RKO (cell line): ENCODE data around the gene CLASRP.
A peak's percentile ranks its signal among the peaks of the same experiment; 100 is the strongest.

Source experiments
- DNase-seq: peaks from one replicate; pipeline ENCODE4 v3.0.0-alpha.2; 2016; ENCODE audit warnings: low spot score

The CLASRP gene

DNA sequence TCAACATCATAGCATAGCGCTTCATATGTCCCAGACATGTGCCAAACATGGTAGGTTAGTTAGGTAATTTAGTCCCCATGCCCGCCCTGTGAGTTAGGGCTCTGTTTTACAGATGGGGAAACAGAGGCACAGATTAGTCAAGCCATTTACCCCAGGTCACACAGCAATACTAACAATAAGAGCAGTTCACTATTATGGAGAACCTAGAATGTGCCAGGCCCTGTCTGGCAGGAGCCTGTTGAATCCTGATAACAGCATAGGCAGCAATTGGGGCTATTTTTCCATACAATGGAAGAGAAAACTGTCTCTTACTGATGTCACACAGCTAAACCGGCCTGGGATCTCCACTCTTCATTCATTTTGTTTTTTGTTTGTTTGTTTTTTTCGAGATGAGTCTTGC, 47.6 kb downstream of the CLASRP start:
- no peak for DNase-seq

DNA sequence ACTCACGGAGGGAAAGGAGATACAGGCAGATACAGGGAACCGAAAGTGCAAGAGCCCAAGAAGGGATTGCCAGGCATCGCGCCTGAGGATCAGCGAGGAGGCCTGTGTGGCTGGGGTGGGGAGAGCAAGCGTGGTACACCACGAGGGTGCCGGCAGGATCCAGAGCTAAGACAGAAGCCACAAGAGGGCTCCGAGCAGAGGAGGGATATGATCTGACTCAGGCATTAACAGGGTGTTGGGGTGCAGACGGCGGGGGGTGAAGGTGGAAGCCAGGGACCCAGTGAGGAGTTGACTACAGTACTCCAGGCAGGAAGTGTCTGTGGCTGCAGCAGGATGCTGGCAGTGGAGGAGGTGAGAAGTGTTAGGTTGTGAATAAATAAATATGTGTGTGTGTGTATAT, 48.7 kb downstream of the CLASRP start:
- DNase-seq: no peak

DNA sequence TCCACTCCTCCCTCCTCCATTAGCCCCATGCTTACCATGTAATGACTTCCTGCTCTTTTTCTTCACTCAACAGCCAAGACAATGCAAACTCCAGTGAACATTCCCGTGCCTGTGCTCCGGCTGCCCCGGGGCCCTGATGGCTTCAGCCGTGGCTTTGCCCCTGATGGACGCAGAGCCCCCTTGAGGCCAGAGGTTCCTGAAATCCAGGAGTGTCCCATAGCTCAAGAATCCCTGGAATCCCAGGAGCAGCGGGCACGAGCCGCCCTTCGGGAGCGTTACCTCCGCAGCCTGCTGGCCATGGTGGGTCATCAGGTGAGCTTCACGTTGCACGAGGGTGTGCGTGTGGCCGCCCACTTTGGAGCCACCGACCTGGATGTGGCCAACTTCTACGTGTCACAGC, 51.2 kb downstream of the CLASRP start:
- DNase-seq: no peak

DNA sequence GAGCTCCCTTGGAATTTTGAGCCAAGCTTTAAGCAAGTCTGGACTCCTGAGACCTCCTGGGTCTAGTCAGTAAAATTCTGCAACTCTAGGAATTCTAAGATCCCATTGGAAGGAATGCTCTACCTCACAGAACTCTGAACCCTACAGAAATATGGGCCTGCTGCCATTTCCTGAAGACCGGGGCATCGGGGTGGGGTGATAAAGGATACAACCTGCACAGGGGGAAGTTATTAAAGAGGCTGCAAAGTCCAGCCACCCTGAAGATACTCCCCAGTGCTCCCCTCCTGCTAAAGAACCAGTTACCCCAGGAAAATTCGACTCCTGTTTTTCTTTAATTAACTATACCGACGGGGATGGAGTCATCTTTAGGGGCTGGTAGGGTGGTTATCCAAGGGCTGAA, 51.8 kb downstream of the CLASRP start:
- no peak for DNase-seq

DNA sequence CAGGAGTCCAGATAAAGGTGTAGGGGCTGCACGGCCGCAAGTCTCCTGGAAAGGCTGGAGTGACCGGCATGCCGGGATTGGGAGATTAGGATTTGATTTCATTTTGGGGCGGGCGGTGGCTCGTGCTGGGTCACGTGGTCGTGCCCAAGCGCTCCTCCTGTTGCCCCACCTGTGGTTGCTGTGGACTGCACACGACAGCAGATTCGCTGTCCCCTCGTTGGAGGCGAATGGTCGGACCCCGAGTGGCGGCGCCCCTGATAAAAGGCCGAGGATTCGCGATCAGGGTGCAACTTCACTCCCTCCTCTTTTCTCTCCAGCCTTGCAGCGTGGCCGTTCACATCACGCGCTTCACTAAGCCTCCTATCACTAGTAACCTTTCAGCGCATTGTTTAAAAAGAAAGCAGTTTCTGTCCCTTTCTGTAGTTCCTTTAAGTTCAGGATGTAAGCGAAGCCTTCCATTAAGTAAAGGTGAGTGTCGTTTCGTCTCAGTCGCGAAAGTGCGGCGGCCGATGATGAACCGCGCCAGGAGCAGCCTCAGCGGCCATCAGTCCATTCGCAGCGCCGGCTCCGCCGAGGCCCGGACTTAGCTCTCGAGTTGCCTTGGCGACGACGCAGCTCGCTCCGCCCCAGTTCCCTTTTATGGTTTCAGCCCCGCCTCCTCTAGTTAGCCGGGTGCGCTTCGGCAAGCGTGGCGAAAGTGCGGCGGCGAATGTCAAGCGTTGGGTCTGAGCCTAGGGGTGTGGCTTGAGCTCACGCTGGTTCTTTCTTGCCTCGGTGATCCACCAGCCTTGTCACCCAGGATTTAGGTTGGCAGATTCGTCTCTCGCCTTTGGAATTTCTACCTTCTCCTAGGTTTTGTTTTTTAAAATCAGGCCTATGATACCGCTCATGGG, 52.4 kb downstream of the CLASRP start:
- peak; percentile 98 for DNase-seq

DNA sequence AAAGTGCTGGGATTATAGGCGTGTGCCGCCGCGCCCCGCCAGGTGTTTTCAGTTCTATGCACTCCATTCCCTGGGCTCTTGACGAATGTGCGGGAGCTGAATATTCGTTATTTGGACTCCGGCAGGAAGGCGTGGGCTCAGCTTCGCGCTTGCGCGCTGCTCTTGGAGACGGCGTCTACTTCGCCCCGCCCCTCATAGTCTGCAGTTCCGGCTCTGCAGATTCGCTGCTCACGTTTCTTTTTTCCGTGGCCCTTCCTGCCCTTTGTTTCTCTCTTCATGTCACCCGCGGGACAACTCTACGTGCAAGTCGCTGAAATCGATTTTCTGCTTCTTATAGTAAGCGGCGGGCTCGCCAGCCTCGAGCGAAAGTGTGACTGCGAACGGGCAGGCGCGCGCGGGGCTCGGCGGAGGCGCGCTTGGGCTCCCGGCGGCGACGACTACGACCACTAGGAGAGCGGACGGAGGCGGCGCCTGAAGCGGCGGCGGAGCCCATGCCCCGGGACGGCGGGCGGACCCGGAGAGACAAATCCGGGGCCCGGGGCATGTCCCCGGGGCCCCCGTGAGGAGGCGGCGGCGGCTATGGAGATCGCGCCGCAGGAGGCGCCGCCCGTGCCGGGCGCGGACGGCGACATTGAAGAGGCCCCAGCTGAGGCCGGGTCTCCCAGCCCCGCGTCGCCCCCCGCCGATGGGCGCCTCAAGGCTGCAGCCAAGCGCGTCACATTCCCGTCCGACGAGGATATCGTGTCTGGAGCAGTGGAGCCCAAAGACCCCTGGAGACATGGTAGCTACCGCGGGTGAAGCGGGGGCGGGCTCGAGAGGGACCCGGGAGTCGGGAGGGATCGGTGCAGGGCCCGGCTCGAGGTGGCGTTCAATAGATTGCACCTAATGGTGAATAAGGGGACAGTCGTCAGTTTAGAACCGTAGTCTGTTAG, 54.2 kb downstream of the CLASRP start, which contains the start of gene PPP1R37:
Gene PPP1R37 (plus strand): TSS at position 433 of the 932 bp plus-strand sequence. CDS start 147 bp downstream, at position 580.
- DNase-seq: peak; percentile 99

DNA sequence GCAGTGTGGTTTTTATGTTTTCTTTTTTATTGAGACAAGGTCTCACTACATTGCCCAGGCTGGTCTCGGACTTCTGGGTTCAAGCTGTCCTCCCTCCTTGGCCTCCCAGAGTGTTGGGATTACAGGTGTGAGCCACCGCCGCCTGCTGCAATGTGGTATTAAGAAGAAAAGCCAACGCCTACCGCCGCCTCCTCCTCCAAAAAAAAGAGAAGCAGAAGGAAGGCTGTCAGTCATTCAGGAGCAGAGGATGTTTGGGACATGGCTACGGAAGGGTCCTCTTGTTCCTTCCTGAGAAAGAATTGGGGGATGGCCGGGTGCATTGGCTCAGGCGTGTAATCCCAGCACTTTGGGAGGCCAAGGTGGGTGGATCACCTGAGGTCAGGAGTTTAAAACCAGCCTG, 55.3 kb downstream of the CLASRP start:
- DNase-seq: no peak

DNA sequence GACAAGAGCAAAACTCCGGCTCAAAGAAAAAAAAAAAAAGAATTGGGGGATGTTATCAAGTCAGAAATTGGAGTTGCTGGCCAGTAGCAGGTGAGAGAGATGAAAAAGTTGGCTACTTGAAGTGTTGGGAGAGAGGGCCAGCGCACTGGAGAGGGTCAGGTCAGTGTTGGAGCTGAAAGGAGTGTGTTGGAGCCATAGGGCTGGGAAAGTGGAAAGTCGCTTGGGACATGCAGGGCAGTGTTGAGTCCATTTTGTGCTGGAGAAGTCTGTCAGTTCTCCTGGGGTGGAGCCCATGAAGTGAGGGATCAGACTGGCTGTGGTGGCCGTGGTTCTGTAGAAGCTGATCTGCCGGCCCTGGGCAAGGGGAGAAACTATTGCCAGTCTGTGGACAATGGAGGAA, 55.9 kb downstream of the CLASRP start:
- DNase-seq: no peak

DNA sequence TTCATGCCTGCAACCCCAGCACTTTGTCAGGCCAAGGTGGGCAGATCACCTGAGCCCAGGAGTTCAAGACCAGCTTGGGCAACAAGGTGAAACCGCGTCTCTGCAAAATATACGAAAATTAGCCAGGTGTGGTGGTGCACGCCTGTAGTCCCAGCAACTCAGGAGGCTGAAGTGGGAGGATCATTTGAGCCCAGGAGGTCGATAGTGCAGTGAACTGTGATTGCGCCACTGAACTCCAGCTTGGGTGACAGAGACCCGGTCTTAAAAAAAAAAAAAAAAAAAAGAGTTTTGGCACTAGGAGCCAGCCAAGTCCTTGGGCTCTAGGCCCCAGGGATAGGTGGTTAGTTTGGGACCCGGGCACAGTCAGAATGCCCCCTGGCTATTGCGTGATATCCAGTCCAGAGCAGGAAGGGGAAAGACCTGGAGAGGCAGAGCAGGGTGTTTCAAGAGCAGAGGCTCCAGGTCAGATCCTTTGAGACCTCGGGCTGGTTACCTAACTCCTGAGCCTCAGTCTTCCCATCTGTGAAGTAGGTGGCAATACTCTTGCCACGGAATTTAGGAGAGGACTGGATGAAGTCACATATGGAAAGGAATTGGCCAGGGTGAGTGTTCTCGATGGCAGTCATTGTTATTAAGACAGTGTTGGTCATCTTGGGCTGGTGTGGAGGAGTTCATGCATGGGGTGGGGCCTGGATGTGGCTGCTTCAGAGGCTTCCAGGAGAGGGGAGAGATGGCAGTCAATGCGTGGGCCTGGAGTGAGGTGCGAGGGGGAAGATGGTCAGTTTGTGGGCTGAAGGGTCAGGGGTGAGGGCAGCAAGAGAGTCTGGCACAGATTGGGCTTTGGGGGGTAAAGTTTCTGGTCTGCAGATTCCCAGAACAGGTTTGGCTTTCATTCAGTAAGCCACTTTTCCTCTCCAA, 56.9 kb downstream of the CLASRP start:
- no peak for DNase-seq

DNA sequence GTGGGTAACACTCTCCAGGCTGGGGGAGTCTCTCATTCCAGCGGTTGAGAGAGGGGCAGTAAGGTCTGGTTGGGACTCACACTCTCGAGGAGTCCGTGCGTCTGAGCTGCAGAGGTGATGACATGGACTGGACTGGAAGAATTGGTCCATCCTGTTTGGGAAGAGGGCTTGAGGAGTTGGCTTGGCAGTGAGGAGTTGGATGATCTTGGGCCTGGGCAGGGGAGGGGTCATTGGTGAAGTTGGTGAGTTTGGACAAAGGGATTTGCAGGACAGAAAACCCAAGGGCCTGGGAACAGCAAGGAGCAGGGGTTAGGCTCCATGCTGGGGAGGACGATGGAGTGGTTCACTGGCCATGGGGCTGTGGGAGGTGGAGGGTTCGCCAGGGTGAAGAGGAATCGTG, 57.9 kb downstream of the CLASRP start:
- no peak for DNase-seq

DNA sequence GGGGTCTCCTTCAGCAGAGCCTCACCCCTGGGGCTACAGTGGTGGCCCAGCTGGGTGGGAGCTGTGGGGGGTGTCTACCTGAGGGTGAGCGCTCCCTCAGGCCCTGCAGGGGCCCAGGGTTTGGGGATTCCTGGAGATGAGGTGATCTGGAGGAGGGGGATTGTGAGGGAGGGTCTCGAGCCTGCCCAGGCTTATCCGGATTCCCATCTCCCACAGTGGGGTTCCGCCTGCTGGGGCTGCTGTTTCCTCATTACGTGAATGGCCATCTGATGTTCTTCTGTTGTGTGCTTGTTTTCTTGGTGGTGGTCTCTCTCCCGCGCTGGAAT, 58.6 kb downstream of the CLASRP start:
- DNase-seq: no peak

DNA sequence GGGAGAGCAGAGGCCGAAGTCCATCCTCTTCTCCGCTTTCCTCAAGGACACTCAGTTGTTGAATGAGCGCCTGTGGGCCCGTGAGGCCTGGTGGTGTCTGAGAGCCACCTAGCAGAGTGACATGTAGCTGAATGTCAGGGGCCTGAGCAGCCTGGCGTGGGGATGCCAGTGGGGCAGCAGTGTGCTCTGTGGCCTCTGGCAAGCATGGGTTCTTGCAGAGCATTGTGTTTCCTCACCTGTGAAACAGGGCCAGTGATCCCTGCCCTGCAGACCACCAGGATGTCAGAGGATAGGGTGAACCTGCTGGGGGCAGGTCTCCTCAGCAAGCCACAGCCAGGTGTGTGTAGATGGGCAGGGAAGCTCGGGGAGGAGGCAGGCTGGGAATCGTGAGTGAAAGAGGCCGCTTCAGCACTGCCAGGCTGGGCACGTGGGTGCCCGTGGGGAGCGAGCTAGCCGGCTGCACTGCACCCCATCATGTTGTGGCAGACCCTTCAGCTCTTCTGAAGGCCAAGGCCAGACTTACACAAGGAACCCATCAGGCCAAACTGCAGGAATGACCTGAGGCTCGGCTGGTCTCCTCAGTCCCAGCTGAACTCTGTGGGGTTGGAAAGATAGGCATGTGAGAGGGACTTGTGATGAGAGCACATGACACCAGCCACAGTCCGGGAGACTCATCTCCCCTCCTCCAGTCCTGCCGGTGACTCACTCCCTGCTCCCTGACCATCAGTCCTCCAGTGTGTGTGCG, 59.1 kb downstream of the CLASRP start:
- DNase-seq: peak; percentile 86

DNA sequence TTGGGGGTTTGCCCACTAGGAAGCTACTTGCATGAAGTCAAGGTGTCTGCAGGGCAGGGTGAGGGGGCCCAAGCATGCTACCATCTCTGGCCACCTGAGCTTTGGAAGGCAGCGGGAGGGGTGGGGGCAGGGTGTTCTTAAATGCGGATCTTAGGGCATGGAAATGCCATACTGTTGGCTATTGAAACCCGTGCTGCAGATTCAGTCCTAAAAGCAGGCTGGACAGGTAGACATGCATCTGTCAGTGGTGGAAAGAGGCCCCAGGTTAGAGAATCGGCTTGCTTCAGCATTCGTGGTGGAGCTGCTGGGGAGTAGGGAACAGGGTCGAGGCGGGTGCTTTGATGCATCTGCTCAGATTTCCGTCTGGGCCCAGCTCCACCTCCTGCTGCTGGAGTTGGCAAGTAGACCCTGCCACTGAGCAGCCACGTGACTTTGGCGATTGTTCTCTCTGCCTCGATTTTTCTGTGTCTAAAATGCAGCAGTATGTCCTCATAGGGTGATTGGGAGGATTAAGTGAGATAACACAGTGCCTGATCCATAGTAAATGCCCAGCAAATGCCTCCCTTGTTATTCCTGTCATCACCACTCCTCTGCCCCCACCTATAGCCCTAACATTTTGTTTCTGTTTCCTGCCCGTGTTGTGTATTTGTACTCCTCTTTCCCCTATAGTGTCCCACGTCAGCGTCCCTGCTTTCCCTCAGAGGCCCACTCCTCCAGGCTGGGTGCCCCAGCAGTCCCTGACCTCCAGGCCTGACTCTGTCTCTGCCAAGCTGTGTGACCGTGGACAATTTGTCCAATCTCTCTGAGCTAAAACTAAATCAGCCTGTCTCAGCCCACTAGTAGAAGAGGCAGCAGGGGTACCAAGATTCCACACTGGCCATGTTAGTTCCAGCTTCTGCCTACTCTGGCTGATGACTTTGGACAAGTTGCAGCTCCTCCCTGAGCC, 59.9 kb downstream of the CLASRP start:
- no peak for DNase-seq

DNA sequence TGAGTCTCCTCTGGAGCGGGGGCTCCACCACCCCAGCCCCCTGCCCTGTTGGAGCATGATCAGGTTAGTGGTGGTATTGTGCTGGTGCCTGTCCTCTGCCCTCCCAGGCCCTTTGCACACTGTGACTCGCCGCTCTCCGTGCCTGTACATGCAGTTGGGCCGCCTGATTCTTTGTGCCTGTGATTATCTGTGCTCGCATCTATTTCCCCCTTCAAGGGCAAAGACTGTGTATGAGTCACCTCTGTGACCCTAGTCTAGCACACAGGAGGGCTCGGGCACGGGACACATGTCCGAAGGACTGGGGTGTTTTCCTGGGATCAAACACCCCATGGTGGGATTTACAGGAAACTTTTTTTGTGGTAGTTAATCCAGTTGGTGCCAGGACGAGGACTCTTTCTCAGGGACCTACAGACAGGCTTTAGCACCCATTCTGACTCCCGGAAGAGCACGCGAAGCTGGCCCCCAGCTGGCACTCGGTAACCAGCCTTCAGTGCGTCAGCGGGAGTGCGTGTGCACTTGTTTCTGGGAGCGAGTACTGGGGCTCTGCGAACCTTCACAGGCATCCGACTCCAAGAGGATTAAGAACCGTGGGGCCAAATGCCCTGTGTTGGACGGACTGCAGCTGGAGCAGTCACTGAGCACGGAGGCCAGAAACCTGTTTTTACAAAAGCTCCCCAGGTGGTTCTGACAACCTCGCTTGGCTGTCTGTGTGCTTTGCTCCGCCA, 60.8 kb downstream of the CLASRP start:
- DNase-seq: no peak

DNA sequence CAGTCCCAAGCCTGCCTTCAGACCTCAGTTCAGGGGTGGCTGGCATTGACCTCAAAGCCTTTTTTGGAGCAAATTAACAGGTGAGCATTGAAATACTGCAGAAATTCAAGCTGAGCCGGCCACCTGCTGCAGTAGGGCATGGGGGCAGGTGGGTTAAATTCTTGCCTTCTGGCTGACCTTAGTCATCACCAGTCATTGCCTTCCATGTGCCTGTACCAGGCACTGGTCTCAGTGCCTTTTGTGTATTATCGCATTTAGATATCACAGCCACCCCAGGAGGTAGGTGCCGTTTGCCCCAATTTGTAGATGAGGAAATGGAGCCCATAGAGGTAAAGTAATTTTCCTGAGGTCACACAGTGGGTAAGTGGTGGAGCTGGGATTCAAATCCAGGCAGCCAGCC, 61.4 kb downstream of the CLASRP start:
- DNase-seq: no peak

DNA sequence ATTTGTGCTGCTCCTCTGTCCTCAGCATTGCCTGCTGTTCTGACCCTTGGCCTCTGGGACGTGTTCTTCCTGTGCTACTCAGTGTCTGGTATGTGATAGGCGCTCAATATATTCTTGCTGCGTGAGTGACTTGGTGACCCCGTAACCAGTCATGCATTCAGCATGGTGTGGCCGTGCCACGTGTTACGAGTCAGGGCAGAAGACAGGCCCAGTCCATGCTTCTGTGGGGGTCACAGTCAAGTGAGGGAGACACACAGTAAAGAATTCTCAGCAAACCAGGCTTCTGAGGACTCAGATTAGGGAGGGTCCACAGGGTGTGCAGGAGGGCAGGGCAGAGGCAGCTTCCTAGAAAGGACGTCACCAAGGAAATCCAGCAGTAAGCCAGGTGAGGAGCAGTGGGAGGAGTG, 62.0 kb downstream of the CLASRP start:
- DNase-seq: no peak

DNA sequence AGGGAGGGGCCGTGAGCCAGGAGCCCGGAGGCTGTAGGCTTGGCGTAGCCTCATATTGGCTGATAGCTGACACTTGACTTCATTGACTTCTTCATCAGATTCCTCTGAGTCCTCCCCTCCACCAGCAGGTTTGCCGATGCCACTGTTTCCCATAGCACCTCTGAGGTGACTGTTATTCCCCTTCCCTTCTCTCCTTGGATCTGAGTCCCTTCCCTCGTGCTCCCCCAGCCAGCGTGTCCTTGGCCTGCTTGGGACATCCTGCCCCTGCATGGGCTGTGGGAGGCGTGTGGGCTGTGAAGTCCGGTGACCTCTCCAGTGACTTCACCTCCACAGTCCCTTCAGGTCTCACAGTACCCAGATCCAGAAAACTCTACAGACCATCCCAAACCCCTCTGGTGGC, 63.0 kb downstream of the CLASRP start:
- no peak for DNase-seq

DNA sequence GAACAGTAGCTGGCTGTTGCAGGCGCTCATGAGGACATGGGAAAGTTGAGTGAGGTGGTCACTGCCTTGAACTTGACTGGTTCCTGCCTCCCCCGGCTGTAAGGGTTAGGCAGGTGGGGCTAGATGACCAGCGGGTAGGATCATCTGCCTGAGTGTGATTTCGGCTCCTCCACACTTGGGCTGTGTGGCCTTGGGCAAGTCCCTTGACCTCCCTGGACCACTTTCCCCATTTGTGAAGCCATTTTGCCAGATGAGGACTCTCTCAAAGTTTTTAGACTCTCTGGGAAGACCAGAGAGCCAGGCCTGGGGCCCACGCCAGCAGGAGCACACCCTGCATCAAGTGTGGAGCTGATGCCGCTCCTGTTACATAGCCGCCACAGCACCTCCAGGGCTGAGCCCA, 63.6 kb downstream of the CLASRP start:
- no peak for DNase-seq

DNA sequence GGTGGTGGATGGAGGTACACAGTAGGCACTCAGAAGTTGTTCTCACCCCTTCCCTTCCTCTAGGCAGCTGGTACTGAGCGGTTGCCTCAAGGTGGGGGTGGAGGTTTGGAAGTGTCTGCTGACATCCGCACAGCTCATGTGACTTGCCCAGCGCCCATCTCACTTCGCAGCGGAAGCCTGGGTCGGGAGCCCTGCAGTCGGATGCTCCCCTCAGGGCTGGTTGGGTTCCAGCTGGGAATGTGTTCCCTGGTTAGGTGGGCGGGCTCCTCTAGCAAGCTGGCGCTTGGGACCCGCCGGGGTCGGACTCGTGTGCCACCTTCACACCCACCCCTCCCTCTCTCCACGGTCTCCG, 64.3 kb downstream of the CLASRP start:
- no peak for DNase-seq
